GM18507 (cell line): ENCODE measurements around the gene NGFR.
"Not testable (repeated sequence)": the region's sequence is repeated elsewhere in the genome, so short reads cannot be mapped to it uniquely, and the experiment has no call there.

Experiments
- DNase-seq: peaks from one replicate; pipeline ENCODE4 v3.0.0; 2011; ENCODE audit warnings: low read depth; ENCODE audit not compliant: insufficient read length; ENCODE audit errors: extremely low spot score
- FAIRE-seq: peaks from 2 replicates; lab custom pipeline; 2011; peaks lifted over from hg19 to GRCh38; lab: Jason Lieb, UNC

The NGFR gene

DNA sequence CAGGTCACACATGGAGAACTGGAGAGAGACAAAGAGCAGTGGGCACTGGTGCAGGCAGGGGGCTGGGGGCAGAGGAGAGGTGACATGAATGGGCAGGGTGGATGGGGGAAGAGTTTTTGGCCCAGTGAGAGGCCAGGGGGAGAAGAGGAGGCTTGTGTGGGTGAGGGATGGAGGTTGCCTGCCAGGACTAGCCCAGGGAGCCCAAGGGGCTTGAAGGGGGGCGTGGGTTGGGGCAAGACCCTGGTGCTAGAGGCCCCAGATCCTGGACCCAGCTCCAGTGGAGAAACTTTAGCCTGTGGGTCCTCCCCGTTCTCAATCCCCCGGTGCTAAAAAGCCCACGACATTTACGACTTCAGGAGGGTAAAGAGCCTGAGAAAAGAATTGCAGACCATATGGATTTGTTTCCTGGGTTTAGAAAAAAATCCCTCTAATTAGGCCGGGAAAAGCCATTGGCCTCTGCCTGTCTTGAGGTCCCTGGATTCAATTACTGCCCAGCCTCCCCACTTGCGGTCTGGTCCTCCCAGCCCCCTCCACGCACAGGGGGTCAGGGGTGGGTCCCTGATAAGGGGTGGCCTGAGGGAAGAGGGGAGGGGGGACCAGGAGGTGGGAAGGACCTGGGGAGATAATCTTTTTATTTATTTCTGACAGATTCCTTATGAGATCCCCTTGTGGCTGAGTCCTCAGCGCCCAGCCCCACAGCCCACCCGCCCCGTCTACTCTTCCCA is 33.0 kb downstream of the NGFR start:
- FAIRE-seq, result no peak
- DNase-seq, result no peak

DNA sequence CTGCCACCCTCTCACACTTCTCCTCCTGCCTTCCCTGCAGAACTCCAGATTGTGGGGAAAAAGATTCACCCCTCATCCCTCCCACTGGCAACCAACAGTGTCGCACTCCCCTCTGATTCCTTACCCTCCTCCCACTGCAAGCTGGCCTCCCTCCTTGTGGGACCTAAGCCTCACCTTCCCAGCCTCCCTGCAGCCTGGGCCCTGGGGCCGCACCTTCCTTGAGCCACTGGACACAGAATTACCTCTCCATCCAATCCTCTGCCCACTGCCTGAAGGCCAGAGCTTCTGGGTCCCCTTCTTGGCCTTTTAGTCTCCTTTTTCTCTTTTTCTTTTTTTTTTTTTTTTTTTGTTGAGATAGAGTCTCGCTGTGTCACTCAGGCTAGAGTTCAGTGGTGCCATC is 33.9 kb downstream of the NGFR start:
- DNase-seq (no peak), FAIRE-seq (no peak)

DNA sequence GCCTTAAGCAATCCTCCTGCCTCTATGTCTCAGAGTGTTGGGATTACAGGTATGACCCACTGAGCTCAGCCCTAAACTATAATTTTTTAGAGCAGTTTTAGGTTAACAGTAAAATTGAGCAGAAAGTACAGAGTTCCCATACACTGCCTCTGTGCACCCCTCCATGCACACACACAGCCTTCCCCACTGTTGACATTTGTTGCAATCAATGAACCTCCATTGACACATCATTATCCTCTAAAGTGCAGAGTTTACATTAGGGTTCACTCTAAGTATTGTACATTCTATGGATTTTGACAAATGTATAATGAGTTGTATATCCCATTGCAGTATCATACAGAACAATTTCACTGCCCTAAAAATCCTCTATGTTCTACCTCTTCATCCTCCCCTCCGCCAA is 35.0 kb downstream of the NGFR start:
- FAIRE-seq, result no peak

DNA sequence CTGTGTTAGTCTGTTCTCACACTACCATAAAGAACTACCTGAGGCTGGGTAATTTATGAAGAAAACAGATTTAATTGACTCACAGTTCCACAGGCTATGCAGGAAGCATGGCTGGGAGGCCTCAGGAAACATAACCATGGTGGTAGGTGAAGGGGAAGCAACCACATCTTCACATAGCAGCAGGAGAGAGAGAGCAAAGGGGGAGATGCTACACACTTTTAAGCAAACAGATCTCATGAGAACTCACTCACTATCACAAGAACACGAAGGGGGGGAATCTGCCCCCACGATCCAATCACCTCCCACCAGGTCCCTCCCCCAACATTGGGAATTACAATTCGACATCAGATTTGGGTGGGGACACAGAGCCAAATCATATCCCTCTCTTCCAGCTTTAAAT is 48.8 kb downstream of the NGFR start:
- FAIRE-seq, result no peak
- DNase-seq, result no peak

More for the DNA sequence above, 35.0 kb downstream of the NGFR start:
- no peak for DNase-seq

DNA sequence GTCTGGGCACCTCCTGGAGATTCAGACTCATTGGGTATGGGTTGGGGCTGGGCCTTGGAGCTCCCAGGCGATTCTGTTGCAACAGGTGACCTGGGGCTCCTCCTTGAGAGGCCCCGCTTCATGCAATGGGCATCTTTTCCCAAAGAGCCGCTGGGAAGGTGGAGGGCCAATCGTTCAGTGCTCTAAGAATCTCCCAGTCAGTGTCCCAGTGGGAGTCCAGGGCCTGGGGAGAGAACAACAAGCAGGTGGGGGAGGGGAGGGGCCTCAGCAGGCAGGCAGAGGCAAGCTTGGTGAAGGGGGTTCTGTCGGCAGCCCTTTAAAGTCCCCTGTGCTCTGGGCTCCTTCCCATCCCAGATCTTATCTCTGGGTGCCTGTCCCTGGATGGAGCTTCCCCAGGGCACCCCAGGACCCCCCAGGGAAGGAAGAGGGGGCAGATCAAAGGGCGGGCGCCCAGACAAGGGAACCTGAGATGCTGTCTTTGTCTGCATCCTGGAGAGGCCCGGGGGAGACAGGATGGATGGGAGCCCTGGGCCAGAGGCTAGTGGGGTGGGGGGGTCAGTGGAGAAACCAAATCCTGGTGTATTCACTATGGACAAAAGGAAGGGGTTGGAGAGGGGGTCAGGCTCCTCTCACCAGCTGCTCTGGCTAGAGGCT is 50.0 kb downstream of the NGFR start:
- FAIRE-seq (no peak), DNase-seq (no peak)

DNA sequence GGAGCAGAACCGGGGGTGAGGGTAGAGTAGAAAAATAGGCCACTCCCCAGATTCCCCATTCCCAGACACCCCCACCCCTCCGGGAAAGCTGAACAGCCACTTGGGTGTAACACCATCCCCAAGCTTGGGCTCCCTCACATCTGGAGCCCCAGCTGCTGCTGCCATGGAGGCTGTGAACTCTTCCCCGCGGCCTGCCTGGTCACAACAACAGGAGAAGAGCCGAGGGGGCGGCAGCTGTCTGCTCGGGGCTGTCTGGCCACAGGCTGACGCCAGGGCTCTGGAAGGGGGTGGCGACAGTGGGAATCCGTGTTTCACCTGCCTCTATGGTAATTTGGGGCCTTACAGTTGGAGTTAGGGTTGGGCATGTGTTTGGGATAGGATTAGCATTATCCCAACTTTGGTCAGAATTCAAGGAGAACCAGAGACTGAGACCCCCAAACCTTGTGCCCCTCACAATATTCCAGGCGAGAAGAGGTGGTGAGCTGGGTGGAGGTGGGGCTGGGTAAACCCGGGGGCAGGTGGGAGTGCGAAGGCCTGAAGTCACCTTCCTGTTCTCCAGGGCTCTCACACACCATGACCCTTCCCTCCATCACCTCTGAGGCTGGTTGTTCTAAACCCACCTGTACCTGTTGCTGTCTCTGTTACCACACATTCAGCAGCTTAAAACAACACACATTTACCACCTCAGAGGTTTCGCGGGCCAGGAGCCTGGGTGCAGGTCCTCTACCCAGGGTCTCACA is 50.9 kb downstream of the NGFR start:
- FAIRE-seq (no peak), DNase-seq (no peak)

DNA sequence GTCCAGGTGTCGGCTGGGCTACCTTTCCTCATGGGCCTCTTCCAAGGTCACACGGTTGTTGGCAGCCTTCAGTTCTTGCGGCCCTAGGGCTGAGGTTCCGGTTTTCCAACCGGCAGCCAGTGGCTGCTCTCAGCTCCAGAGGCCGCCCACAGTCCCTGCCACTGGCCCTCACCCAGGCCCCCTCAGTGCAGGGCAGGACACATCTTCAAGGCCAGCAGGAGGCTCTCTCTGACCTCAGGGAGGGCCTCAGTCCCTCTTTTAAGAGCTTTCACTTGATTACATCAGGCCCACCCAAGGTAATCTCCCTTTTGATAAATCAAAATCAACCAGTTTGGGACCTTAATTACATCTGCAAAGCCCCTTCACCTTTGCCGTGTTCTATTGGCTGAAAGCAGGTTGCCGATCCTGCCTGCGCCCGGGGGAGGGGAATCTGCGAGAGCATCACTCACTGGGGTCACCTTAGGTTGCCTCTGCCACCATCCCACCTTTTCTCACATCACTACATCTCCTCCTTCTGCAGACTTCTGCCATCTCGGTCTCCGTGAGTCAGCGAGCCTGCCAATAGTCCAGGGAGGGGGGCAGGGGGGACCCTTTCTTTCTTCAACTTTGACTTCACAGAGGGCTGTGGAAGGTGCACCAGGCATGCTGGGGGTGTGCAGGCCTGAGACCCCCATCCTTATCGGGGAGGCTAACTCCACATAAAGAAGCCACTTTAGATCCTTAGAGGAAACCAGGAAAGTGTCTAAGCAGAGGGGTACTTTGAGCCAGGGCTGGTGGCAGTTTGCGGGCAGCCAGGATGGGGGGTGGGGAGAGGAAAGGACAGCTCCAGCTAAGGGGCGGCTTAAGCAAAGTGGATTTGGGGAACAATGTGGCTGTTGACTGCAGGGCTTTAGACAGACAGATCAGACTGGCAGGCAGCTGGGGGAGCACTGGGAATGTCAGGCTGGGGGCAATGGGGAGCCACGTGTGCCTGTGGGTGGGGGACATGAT is 51.7 kb downstream of the NGFR start:
- FAIRE-seq, result no peak
- no peak for DNase-seq

DNA sequence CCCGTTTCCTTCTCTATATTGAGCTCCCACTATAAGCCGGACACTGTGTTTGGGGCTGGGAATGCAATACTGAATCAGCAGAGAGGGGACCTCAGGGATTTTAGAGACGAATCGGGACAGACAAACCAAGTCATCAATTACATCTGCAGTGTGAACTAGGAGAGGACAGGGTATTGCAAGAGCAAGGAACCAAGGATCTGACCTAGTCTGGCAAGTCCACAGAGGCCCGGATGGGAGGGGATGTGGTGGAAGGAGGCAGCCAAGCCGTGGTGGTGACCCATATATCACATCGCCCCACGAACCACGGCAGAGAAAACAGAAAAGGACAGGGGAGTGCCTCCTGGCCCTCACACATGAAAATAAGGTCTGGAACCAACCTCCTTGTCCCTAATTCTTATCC is 52.5 kb downstream of the NGFR start:
- FAIRE-seq (no peak), DNase-seq (no peak)

DNA sequence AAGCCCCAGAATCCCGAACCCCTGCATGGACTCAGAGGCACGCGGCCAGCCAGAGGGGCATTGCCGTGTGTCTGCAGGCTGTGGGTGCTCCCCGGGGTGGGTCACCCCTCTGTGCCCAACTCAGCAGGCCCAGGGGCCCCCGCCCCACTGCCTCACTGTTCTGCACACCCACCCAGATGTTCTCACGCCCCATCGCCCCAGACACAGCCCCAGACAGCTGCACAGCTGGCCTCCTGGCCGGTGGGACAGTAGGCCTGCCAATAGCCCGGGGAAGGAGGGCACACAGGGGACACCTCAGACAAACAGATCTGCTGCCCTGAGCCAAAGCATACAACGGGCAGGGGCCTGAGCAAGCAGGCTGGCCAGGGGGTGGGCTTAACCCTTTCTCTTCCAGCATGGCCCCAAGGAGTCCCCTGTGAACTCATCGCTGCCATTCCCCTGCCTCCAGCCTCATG is 53.0 kb downstream of the NGFR start:
- FAIRE-seq (no peak), DNase-seq (no peak)

DNA sequence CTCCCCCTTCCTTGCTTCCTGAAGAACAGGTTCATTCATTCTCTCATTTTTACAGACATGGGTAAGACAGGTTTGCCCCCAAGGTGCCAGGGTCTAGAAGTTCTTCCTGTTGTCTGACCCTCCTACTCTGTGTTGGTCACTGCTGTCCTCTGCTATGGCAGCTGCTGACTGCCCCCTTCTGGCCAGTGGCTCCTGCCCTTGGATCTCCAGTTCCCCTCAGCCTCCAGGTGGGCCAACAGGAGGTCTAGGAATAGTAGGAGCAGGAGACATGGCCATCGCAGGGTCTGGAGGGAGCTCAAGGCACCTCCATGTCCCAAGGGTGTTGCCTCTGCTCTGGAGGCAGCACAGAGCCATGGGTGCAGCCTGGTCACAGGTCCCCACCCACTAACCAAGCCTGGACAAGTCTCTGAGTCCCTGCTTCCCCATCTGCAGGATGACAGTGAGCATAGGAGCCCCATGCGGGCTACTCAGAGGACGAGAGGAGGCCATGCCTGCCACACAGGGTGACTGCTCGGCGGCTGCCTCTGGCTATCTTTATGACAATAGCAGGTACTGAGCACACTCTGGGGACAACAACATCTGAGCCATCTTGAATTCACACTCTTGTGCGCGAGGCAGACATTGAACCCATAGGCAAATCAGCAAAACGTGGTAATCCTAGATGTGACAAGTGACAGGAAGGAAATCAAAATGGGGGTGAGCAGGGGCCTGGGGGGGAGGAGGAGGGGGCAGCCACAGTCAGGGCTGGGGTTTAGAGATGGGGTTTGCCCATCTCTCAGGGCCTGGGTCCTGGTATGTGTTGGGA is 53.6 kb downstream of the NGFR start:
- no peak for DNase-seq

DNA sequence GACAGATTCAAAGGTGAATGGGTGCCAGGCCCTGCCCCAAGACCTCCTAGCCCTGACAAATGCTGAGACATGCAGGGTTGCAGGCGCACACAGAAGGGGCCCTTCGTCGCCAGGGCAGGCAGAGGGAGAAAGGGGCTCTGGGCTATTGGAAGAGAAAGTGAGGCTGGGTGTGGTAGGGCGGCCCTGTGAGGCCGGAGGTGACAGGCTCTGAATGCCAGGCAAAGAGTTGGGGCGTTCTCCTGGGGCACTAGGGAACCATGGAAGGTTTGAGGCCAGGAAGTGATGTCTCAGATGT is 54.2 kb downstream of the NGFR start:
- no peak for FAIRE-seq
- DNase-seq, result no peak

More for the DNA sequence above, 53.6 kb downstream of the NGFR start:
- FAIRE-seq, result peak; percentile 5

DNA sequence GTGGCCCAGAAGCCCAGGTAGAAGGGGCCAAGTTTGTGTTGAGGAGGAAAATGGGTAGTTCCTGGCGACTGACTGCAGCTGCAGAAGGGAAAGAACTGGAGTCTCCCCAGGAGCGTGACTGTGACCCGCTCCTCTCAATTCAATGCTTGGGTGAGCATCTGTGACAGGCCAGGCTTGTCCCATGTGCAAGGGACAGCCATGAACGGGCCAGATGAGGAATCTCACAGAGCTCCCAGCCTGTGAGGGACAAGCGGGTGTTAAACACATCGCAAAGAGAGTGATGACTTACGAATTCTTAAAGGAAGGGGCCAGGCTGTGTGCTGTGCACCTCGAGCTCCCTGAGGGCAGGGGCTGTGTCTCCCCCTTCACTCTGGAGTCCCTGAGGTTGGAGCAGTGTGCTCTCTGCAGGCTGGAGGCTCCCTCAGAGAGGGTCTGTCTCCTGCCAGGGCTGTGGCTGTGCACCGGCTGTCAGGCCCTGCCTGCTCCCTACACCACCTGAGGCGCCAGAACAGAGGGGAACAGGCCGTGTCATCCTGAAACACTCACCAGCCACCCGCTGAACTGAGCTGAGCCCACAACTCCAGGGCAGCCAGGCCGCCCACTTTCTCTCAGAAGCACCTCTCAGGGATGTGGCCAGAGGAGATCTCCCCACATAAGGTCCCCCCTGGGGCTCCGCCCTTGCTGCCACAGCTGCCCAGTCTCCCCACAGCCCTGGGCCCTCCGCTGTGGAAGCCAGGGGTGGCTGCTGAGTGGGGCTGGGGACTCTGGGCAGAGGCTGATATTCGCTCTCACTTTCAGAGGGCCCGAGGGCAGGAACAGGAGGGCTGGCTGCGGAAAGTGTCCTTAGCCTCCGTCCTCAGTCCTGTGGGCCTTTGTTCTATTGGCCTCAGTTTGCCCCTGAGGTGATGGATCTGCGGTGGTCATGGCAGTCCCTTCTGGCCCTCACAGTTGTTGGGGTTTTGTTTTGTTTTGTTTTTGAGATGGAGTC is 54.9 kb downstream of the NGFR start:
- FAIRE-seq, result no peak
- no peak for DNase-seq

DNA sequence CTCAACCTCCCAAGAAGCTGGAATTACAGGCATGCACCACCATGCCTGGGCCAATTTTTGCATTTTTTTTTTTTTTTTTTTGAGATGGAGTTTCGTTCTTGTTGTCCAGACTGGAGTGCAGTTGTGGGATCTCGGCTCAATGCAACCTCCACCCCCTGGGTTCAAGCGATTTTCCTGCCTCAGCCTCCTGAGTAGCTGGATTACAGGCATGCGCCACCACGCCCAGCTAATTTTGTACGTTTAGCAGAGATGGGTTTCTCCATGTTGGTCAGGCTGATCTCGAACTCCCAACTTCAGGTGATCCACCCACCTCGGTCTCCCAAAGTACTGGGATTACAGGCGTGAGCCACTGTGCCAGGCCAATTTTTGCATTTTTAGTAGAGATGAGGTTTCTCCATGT is 55.7 kb downstream of the NGFR start:
- FAIRE-seq, result not testable (repeated sequence)

DNA sequence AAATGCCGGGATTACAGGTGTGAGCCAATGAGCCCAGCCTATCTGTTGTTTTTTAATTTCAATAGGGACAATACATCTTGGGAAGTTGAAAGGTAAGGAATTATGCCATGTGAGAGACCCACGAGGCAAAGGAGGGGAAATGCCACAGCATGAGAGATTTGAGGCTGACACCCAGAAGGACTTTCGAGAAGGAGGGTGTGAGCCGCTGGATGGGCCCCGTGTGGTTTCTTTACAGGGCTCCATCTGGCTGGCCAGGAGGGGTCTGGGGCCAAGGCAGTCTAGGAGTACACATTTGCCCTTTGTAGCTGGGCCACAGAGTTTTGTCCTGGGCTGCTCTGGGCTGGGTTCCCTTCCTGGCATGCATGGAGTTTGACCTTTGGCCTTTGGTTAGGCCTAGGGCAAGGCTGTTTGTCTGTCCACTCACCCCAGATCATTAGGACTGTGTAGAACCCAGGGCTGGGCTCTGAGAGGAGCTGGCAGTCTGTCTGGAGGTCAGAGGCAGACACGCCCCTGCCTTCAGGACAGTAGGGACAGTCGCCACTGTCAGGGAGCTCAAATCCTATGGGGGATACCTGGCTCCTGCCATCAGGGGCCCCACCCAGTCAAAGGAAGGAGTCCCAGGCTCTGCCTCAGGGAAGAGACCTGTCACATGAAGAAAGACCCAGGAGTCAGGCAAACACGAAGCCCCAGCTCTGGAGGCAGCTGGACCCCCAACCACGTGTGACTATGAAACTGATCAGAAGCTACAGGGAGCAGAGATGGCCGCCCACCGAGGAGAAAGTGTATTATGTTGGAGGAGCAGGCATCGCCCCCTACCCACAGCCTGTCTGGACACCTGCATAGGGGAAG is 56.4 kb downstream of the NGFR start:
- DNase-seq (no peak), FAIRE-seq (no peak)

More for the DNA sequence above, 55.7 kb downstream of the NGFR start:
- DNase-seq, result not testable (repeated sequence)

DNA sequence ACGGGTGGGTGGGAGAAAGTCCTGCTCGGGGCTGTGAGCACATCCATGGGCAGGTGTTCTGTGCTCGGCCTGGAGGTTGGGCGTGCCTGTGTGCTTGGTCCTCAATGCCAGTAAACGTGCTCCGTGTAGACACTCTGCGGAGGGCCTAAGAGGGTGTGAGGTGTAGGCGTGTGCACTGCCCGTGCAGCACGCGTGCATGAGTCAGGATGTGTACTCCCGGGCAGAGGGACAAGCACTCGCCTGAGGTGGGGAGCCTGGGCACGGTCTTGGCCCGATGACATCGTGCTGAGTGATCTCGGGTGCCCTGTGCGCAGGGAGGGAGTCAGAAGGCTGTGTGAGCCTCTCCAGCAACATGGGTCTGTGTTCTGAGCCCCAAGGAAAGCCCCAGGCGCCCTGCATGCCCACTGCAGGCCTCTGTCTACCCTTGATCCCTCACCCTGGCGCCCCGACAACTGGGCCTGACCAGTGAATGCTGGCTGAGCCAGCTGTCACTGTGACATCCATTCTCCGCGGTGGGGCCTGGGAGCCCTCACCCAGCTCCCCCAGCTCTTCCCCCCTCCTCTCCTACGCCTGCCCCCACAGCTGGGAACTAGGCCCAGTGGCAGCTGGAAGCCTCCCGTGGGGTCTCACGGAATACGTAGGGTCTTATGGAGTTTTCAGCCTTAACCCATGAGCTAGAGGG is 57.1 kb downstream of the NGFR start:
- no peak for FAIRE-seq

DNA sequence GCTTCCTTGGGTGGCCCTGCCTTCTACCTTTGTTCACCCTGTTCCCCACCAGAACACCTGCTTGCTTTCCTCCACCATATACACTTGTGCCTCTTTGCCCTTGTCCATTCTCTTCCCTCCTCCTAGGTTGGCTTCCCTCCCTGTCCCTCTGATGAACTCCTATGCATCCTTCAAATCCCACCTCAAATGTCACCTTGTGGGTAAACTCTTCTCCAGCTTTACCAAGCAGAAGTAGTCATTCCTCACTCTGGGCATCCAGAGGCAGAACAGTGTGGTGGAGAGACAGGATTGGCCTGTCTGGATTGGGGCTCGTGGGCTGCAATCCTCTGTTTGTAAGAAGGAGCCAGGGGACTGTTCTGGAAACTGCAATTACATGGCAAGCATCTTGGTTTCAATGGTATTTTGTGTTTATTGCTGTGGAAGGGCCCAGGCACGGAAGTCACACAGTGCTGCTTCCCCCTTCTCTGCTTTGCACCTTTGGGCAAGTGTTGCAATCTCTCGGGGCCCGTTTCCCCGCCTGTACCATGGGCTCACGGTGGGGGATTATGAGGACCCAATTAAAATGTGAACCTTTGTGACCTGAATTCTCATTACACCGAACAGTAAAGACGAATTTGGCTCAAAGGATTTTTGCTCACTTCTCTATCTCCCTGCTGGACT is 58.7 kb downstream of the NGFR start:
- FAIRE-seq (no peak), DNase-seq (no peak)

More for the DNA sequence above, 57.1 kb downstream of the NGFR start:
- no peak for DNase-seq
